Smooth muscle cell (in vitro differentiated cells): ENCODE measurements around the gene CHD9. TPM values are rescaled to one million over a fixed set of nuclear protein-coding genes. Genes with fewer than 3 reads are reported as not detected.
A peak's percentile ranks its signal among the peaks of the same experiment; 100 is the strongest.

ENCODE experiments used
- DNase-seq: peaks from one replicate; lab custom pipeline; 2025; ENCODE audit not compliant: unreplicated experiment; lab: John Stamatoyannopoulos, UW
- H2AFZ ChIP-seq: fragments of 200-600 bp; sonication (generic); 2 replicates; pipeline ENCODE4 v1.6.0; 2016; ENCODE audit warnings: antibody characterized with exemption, low read depth, mild to moderate bottlenecking
- H3F3A ChIP-seq: fragments of 200-600 bp; sonication (generic); 2 replicates; pipeline ENCODE4 v1.6.0; 2017; ENCODE audit warnings: antibody characterized with exemption, low read depth
- H3K27ac ChIP-seq: fragments of 200-600 bp; sonication (generic); 2 replicates; pipeline ENCODE4 v1.5.1; 2016; ENCODE audit warnings: low read depth, mild to moderate bottlenecking
- H3K27me3 ChIP-seq: fragments of 200-600 bp; sonication (generic); 2 replicates; pipeline ENCODE4 v1.6.1; 2016; ENCODE audit warnings: low read depth, mild to moderate bottlenecking
- H3K36me3 ChIP-seq: fragments of 200-600 bp; sonication (generic); 2 replicates; pipeline ENCODE4 v1.5.1; 2016; ENCODE audit warnings: low read depth
- H3K4me1 ChIP-seq: fragments of 200-600 bp; sonication (generic); 2 replicates; pipeline ENCODE4 v1.5.1; 2016; ENCODE audit warnings: low read depth
- H3K4me2 ChIP-seq: fragments of 200-600 bp; sonication (generic); 2 replicates; pipeline ENCODE4 v1.6.0; 2016; ENCODE audit warnings: mild to moderate bottlenecking
- H3K4me3 ChIP-seq: fragments of 200-600 bp; sonication (generic); 2 replicates; pipeline ENCODE4 v1.5.1; 2016; ENCODE audit warnings: mild to moderate bottlenecking
- H3K79me2 ChIP-seq: fragments of 200-600 bp; sonication (generic); 2 replicates; pipeline ENCODE4 v1.6.0; 2016; ENCODE audit warnings: low read depth, mild to moderate bottlenecking
- H3K9ac ChIP-seq: fragments of 200-600 bp; sonication (generic); 2 replicates; pipeline ENCODE4 v1.6.0; 2016; ENCODE audit warnings: low read depth
- H3K9me3 ChIP-seq: fragments of 200-600 bp; sonication (generic); replicated peaks from 2 replicates; pipeline ENCODE4 v1.5.1; 2016; ENCODE audit warnings: low read depth
- H4K20me1 ChIP-seq: fragments of 200-600 bp; sonication (generic); 2 replicates; pipeline ENCODE4 v1.6.0; 2016; ENCODE audit warnings: low read depth
- CTCF ChIP-seq: fragments of 200-600 bp; sonication (generic); IDR thresholded peaks from 2 replicates; pipeline ENCODE4 v1.5.1; 2017; ENCODE audit warnings: borderline replicate concordance, mild to moderate bottlenecking, antibody characterized with exemption; ENCODE audit not compliant: insufficient read depth, poor library complexity, severe bottlenecking
- WGBS: methylation state at CpG from one replicate; pipeline ENCODE4 v1.1.7; 2016; ENCODE audit warnings: low lambda C conversion rate; 5-methylcytosine and 5-hydroxymethylcytosine counted together
- polyA plus RNA-seq: library from polyadenylated mRNA; unstranded; fragments of >200 nt; fragmentation: Nextera tagmentation; extraction: Ambion mirVana; gene quantifications from 2 replicates; pipeline ENCODE4 v1.2.1, GENCODE V29; 2016
- total RNA-seq: library from RNA; depleted of rRNA; stranded (reverse); fragments of >200 nt; gene quantifications from 2 replicates; pipeline ENCODE4 v1.2.3, GENCODE V29; 2014

The CHD9 gene
- total and polyA plus RNA-seq, 2 experiments from 2014 or later: 43.7 to 117 TPM

- WGBS: 83% methylated on average over 6 of the region's 6 CpGs
- Histone ChIP-seq H4K20me1 (no peaks in the 10 kb centered on the region), H3K4me1 (peaks cover 18% of the 10 kb centered on the region), H3F3A (peaks cover 28% of the 10 kb centered on the region), H3K4me2 (peak overlapping the region; percentile 80), H3K27ac (peak overlapping the region; percentile 99), H3K27me3 (no peaks in the 10 kb centered on the region), H2AFZ (no peak overlapping the region), H3K36me3 (no peaks in the 10 kb centered on the region), H3K79me2 (peaks cover 49% of the 10 kb centered on the region), H3K9ac (peak overlapping the region; percentile 87), H3K4me3 (no peak overlapping the region), H3K9me3 (no peaks in the 10 kb centered on the region)
- no peak for TF ChIP-seq CTCF
- DNase-seq: no peak
Observed at GRCh38 chr16:53078765-53079485, 24.1 kb downstream of the CHD9 start.

GRCh38 chr16:53080345-53081031 lies 25.7 kb downstream of the CHD9 start:
- H3K36me3 ChIP-seq: no peaks in the 10 kb centered on the region
- peak overlapping the region; percentile 80 for H3K4me2 ChIP-seq
- H3K79me2 ChIP-seq: peaks cover 39% of the 10 kb centered on the region
- peak overlapping the region; percentile 87 for H3K9ac ChIP-seq
- no peaks in the 10 kb centered on the region for H3K9me3 ChIP-seq
- TF ChIP-seq CTCF: no peak
- peak overlapping the region; percentile 99 for H3K27ac ChIP-seq
- H3F3A ChIP-seq: peaks cover 42% of the 10 kb centered on the region
- peak overlapping the region; percentile 22 for H3K4me3 ChIP-seq
- peaks cover 25% of the 10 kb centered on the region for H3K4me1 ChIP-seq
- peak; percentile 34 for DNase-seq
- 5% methylated on average over 8 of the region's 8 CpGs for WGBS
- no peak overlapping the region for H2AFZ ChIP-seq
- H3K27me3 ChIP-seq: no peaks in the 10 kb centered on the region
- H4K20me1 ChIP-seq: no peaks in the 10 kb centered on the region

GRCh38 chr16:53081032-53081424 lies 26.2 kb downstream of the CHD9 start:
- Histone ChIP-seq H3K27me3 (no peaks in the 10 kb centered on the region), H3K9ac (peak overlapping the region; percentile 87), H2AFZ (no peak overlapping the region), H3K4me1 (peaks cover 30% of the 10 kb centered on the region), H3K4me3 (no peak overlapping the region), H3K27ac (peak overlapping the region; percentile 99), H3K36me3 (no peaks in the 10 kb centered on the region), H3K9me3 (no peaks in the 10 kb centered on the region), H4K20me1 (no peaks in the 10 kb centered on the region), H3K79me2 (peaks cover 35% of the 10 kb centered on the region), H3F3A (peaks cover 47% of the 10 kb centered on the region), H3K4me2 (peak overlapping the region; percentile 80)
- no peak for DNase-seq
- TF ChIP-seq CTCF: no peak
